ENCODE results near the gene KCNQ1.

The KCNQ1 gene

GRCh38 chr11:2411446-2412305, 33.1 kb upstream of the KCNQ1 start:
- Histone ChIP-seq H3K9me3 (ENCODE audit: control insufficient read depth, insufficient read depth, low read length) (no peaks in the 10 kb centered on the region), H3K27ac (ENCODE audit: low read depth, low read length) (no peak overlapping the region), H3K9ac (ENCODE audit: low read depth, low read length) (no peak overlapping the region), H3K4me3 (ENCODE audit: low read depth, low read length) (no peak overlapping the region), H3K36me3 (ENCODE audit: control insufficient read depth, insufficient read depth, low read length) (no peaks in the 10 kb centered on the region), H3K4me1 (ENCODE audit: control insufficient read depth, insufficient read depth, low read length) (no peaks in the 10 kb centered on the region), H3K27me3 (ENCODE audit: control insufficient read depth, insufficient read depth, low read length) (no peaks in the 10 kb centered on the region)

GRCh38 chr11:2412323-2412722, 32.5 kb upstream of the KCNQ1 start:
- H3K27me3 ChIP-seq (ENCODE audit: control insufficient read depth, insufficient read depth, low read length): no peaks in the 10 kb centered on the region

GRCh38 chr11:2413742-2414579, 30.8 kb upstream of the KCNQ1 start:
- no peak overlapping the region for H3K27ac ChIP-seq (ENCODE audit: low read depth, low read length)

More at GRCh38 chr11:2412323-2412722, 32.5 kb upstream of the KCNQ1 start:
- H3K9me3 ChIP-seq (ENCODE audit: control insufficient read depth, insufficient read depth, low read length): no peaks in the 10 kb centered on the region
- H3K27ac ChIP-seq (ENCODE audit: low read depth, low read length): no peak overlapping the region
- H3K36me3 ChIP-seq (ENCODE audit: control insufficient read depth, insufficient read depth, low read length): no peaks in the 10 kb centered on the region
- H3K9ac ChIP-seq (ENCODE audit: low read depth, low read length): no peak overlapping the region
- H3K4me3 ChIP-seq (ENCODE audit: low read depth, low read length): no peak overlapping the region
- no peaks in the 10 kb centered on the region for H3K4me1 ChIP-seq (ENCODE audit: control insufficient read depth, insufficient read depth, low read length)

GRCh38 chr11:2414616-2415015, 30.2 kb upstream of the KCNQ1 start:
- Histone ChIP-seq H3K36me3 (ENCODE audit: control insufficient read depth, insufficient read depth, low read length) (no peaks in the 10 kb centered on the region), H3K27ac (ENCODE audit: low read depth, low read length) (no peak overlapping the region), H3K4me3 (ENCODE audit: low read depth, low read length) (no peak overlapping the region), H3K27me3 (ENCODE audit: control insufficient read depth, insufficient read depth, low read length) (no peaks in the 10 kb centered on the region), H3K9ac (ENCODE audit: low read depth, low read length) (no peak overlapping the region), H3K9me3 (ENCODE audit: control insufficient read depth, insufficient read depth, low read length) (no peaks in the 10 kb centered on the region), H3K4me1 (ENCODE audit: control insufficient read depth, insufficient read depth, low read length) (no peaks in the 10 kb centered on the region)

More at GRCh38 chr11:2413742-2414579, 30.8 kb upstream of the KCNQ1 start:
- no peak overlapping the region for H3K4me3 ChIP-seq (ENCODE audit: low read depth, low read length)
- H3K36me3 ChIP-seq (ENCODE audit: control insufficient read depth, insufficient read depth, low read length): no peaks in the 10 kb centered on the region
- H3K9ac ChIP-seq (ENCODE audit: low read depth, low read length): no peak overlapping the region
- no peaks in the 10 kb centered on the region for H3K9me3 ChIP-seq (ENCODE audit: control insufficient read depth, insufficient read depth, low read length)
- H3K4me1 ChIP-seq (ENCODE audit: control insufficient read depth, insufficient read depth, low read length): no peaks in the 10 kb centered on the region
- H3K27me3 ChIP-seq (ENCODE audit: control insufficient read depth, insufficient read depth, low read length): no peaks in the 10 kb centered on the region

- Histone ChIP-seq H3K9ac (ENCODE audit: low read depth, low read length) (no peak overlapping the region), H3K27me3 (ENCODE audit: control insufficient read depth, insufficient read depth, low read length) (no peaks in the 10 kb centered on the region), H3K4me1 (ENCODE audit: control insufficient read depth, insufficient read depth, low read length) (no peaks in the 10 kb centered on the region)
Observed at GRCh38 chr11:2415171-2415570, 29.6 kb upstream of the KCNQ1 start.

GRCh38 chr11:2415601-2416380, 29.0 kb upstream of the KCNQ1 start:
- Histone ChIP-seq H3K27ac (ENCODE audit: low read depth, low read length) (no peak overlapping the region), H3K4me3 (ENCODE audit: low read depth, low read length) (no peak overlapping the region), H3K9ac (ENCODE audit: low read depth, low read length) (no peak overlapping the region), H3K4me1 (ENCODE audit: control insufficient read depth, insufficient read depth, low read length) (no peaks in the 10 kb centered on the region), H3K36me3 (ENCODE audit: control insufficient read depth, insufficient read depth, low read length) (no peaks in the 10 kb centered on the region), H3K27me3 (ENCODE audit: control insufficient read depth, insufficient read depth, low read length) (no peaks in the 10 kb centered on the region), H3K9me3 (ENCODE audit: control insufficient read depth, insufficient read depth, low read length) (no peaks in the 10 kb centered on the region)

More at GRCh38 chr11:2415171-2415570, 29.6 kb upstream of the KCNQ1 start:
- Histone ChIP-seq H3K4me3 (ENCODE audit: low read depth, low read length) (no peak overlapping the region), H3K9me3 (ENCODE audit: control insufficient read depth, insufficient read depth, low read length) (no peaks in the 10 kb centered on the region), H3K36me3 (ENCODE audit: control insufficient read depth, insufficient read depth, low read length) (no peaks in the 10 kb centered on the region), H3K27ac (ENCODE audit: low read depth, low read length) (no peak overlapping the region)

- no peak overlapping the region for H3K27ac ChIP-seq (ENCODE audit: low read depth, low read length)
- H3K4me3 ChIP-seq (ENCODE audit: low read depth, low read length): no peak overlapping the region
- no peaks in the 10 kb centered on the region for H3K9me3 ChIP-seq (ENCODE audit: control insufficient read depth, insufficient read depth, low read length)
- H3K36me3 ChIP-seq (ENCODE audit: control insufficient read depth, insufficient read depth, low read length): no peaks in the 10 kb centered on the region
- no peaks in the 10 kb centered on the region for H3K4me1 ChIP-seq (ENCODE audit: control insufficient read depth, insufficient read depth, low read length)
- no peak overlapping the region for H3K9ac ChIP-seq (ENCODE audit: low read depth, low read length)
- no peaks in the 10 kb centered on the region for H3K27me3 ChIP-seq (ENCODE audit: control insufficient read depth, insufficient read depth, low read length)
Observed at GRCh38 chr11:2416765-2417164, 28.0 kb upstream of the KCNQ1 start.

- H3K9ac ChIP-seq (ENCODE audit: low read depth, low read length): no peak overlapping the region
Observed at GRCh38 chr11:2417856-2418692, 26.7 kb upstream of the KCNQ1 start.

GRCh38 chr11:2418693-2419360, 26.0 kb upstream of the KCNQ1 start:
- no peaks in the 10 kb centered on the region for H3K9me3 ChIP-seq (ENCODE audit: control insufficient read depth, insufficient read depth, low read length)
- no peak overlapping the region for H3K9ac ChIP-seq (ENCODE audit: low read depth, low read length)
- H3K36me3 ChIP-seq (ENCODE audit: control insufficient read depth, insufficient read depth, low read length): no peaks in the 10 kb centered on the region
- H3K4me1 ChIP-seq (ENCODE audit: control insufficient read depth, insufficient read depth, low read length): no peaks in the 10 kb centered on the region
- no peaks in the 10 kb centered on the region for H3K27me3 ChIP-seq (ENCODE audit: control insufficient read depth, insufficient read depth, low read length)
- H3K27ac ChIP-seq (ENCODE audit: low read depth, low read length): no peak overlapping the region
- no peak overlapping the region for H3K4me3 ChIP-seq (ENCODE audit: low read depth, low read length)

More at GRCh38 chr11:2417856-2418692, 26.7 kb upstream of the KCNQ1 start:
- H3K36me3 ChIP-seq (ENCODE audit: control insufficient read depth, insufficient read depth, low read length): no peaks in the 10 kb centered on the region
- H3K4me1 ChIP-seq (ENCODE audit: control insufficient read depth, insufficient read depth, low read length): no peaks in the 10 kb centered on the region
- no peaks in the 10 kb centered on the region for H3K27me3 ChIP-seq (ENCODE audit: control insufficient read depth, insufficient read depth, low read length)
- no peak overlapping the region for H3K27ac ChIP-seq (ENCODE audit: low read depth, low read length)
- H3K9me3 ChIP-seq (ENCODE audit: control insufficient read depth, insufficient read depth, low read length): no peaks in the 10 kb centered on the region
- H3K4me3 ChIP-seq (ENCODE audit: low read depth, low read length): no peak overlapping the region
